ENCODE data around the gene PSMD2.
"Not testable (repeated sequence)": the region's sequence is repeated elsewhere in the genome, so short reads cannot be mapped to it uniquely, and the experiment has no call there.

PSMD2 gene

GRCh38 chr3:184298759-184299487 is at the start of gene PSMD2:
TSS of gene PSMD2 (plus strand) at chr3:184299241. CDS start at chr3:184299267, 26 bp downstream.
- DNase-seq = peak; percentile 98

GRCh38 chr3:184249412-184250166 is 49.5 kb upstream of the PSMD2 start, which contains the start of gene EEF1AKMT4:
TSS of gene EEF1AKMT4 (plus strand) at chr3:184249672. CDS start at chr3:184249695, 23 bp downstream.
- peak; percentile 92 for DNase-seq

DNA sequence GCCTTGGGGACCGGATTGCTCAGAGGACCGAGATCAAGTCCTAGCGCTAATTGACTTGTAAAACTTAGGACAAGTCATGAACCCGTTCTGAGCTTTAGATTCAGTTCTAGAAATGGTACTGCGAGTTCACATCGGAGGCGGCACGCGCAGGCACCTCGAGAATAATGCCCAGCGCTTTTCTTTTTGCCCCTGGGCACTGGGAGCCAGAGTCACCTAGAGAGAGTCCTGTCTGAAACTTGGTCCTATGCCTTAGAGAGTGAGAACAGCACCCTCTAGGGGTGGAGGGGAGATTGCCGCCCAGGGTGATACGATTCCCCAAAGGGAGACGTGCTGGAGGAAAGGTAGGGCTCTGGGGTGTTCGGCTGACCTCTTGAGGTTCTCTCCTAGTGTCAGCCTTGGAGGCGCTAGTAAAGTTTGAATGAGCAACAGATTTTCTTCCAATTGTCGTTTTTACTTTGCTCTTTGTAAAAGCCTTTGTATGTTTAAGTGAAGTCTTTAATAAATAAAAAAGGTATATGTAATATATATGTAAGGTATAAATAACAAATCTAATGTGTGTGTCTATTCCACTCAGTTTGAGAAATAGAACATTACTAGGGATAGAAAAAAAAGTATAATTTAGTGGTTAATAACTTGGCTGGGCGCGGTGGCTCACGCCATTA is 48.7 kb upstream of the PSMD2 start:
- DNase-seq = peak; percentile 75

- no peak for DNase-seq
Measured at GRCh38 chr3:184255291-184256039, 43.6 kb upstream of the PSMD2 start.

- DNase-seq = no peak
Measured at GRCh38 chr3:184257083-184257915, 41.7 kb upstream of the PSMD2 start.

DNA sequence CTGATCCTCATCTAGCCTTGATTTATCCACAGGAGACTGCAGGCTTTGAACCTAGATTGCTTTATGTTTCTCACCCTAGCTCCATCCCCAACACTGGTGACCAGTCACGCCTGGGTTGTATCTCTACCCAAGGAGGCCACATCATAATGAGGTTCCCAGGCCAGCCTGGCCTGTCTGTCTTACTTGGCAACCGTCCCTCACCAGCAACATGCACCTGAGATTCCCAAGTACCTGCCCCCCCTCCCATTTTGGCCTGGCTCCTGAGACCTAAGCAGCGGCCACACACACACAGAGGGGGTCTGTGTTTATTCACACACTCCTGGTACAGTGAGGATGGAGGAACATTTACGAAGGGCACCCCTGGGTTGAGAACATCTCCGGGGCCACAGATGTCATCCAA is 40.1 kb upstream of the PSMD2 start:
- DNase-seq = no peak

DNA sequence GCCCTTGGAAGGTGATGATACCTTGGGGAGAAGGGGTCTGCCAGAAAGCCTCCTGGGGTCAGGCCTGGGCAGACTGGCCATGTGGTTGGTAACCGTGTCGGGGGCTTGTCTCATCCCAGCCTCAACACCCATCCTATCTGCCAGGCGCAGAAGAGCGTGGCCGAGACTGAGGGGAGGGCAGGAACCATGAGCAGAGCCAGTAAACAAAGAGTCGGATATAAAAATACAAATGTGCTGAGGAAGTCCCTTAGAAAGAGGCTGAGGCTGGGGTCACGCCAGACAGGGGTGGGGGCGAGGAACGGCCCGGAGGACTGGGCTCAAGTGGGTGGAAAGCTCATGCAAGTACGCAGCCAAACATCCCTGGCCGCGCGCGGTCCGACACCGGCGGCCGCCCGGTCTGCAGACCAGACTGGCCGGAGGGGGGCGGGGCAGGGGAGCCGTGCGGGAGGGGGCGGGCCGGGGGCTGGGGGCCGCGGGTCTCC is 39.6 kb upstream of the PSMD2 start:
- DNase-seq = no peak

GRCh38 chr3:184259878-184260723 is 38.9 kb upstream of the PSMD2 start:
- no peak for DNase-seq

DNA sequence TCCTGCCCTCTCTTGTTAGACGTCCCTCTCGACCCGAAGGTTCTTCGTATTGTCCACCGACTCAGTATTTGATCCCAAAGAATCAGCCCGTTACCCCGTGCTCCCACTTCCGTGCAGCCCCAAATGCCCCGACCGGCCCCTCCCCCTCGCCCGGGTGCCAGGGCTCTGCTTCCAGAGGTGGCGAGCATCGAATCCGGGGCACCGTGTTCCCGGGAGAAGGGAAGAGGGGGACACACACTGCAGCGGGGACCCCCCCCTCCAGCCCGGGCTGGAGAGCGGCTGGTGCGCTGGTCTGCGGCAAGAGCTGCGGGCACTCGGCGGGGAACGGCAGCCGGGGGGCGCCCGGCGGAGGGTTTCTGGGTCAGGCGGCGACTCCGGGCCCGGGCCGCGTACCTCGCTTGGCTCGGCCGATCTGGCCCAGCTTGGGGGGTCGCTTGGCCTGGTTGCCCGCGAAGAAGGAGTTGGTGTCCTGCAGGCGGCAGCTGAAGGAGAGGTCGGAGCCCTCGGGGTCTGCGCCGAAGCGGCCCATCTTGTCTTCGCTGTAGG is 38.2 kb upstream of the PSMD2 start:
- DNase-seq = no peak

DNA sequence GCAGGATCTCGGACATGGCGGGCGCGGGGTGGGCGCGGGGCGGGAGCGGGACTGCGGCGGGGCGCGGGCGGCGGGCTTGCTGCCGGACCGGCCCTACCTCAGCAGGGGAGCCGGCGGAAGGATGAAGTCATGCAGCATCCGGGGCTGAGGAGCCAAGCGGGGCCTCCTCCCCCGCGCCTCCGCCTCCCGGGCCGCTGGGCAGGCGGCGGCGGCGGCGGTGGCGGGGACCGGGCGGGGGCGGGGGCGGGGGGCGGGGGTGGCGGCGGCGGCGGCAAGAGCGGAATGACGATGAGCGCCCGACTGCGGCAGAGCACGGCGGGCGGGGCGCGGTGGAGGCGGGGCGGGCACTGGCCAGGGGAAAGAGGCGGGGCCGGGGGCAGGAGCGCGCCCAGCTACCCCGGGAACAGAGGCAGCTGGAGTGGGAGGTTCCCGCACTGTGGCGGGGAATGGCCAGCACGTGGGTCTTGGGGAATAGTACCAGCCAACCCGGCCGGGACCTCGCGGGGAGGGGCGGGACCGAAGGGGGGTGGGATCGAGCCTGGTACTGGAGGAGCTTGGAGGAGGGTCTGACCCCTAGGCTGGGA is 37.7 kb upstream of the PSMD2 start, which contains the start of gene CAMK2N2:
TSS of gene CAMK2N2 (minus strand) at position 284 of the 584 bp plus-strand sequence. CDS start at position 16, 268 bp downstream.
- peak; percentile 24 for DNase-seq

- no peak for DNase-seq
Measured at GRCh38 chr3:184261854-184262763, 36.9 kb upstream of the PSMD2 start.

- DNase-seq = no peak
Measured at GRCh38 chr3:184262764-184263179, 36.3 kb upstream of the PSMD2 start.

DNA sequence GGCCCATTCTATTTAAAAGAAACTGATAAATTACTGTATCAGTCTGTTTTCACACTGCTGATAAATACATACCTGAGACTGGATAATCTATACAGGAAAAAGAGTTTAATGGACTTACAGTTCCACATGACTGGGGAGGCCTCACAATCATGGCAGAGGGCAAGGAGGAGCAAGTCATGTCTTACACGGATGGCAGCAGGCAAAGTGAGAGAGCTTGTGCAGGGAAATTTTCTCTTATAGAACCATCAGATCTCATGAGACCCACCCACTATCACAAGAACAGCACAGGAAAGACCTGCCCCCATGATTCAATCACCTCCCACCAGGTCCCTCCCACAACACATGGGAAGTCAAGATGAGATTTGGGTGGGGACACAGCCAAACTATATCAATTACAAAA is 31.8 kb upstream of the PSMD2 start:
- DNase-seq = not testable (repeated sequence)

DNA sequence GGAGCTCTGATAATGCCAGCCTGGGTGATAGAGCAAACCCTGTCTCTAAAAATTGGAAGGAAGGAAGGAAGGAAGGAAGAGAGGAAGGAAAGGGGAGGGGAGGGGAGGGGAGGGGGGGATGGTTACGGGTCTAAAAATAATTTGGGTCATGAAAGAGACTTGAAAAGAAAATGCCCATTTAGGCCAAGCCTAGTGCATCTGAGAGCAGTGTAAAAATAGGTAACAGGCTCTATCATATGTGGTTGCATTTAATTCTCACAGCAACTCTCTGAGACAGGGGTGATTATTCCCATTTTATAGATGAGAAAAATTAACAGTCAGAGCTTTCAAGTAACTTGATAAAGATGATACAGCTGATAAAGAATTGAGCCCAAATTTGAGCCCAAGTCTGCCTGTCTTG is 26.8 kb upstream of the PSMD2 start:
- no peak for DNase-seq

GRCh38 chr3:184275381-184275701 is 23.7 kb upstream of the PSMD2 start:
- DNase-seq = no peak

- DNase-seq = no peak
Measured at GRCh38 chr3:184275961-184276910, 22.8 kb upstream of the PSMD2 start, which contains the start of gene ECE2. TSS of gene ECE2 (plus strand) at chr3:184276022. CDS start at chr3:184276154, 132 bp downstream.

- DNase-seq = no peak
Measured at GRCh38 chr3:184277366-184277765, 21.7 kb upstream of the PSMD2 start.

GRCh38 chr3:184282941-184283340 is 16.1 kb upstream of the PSMD2 start:
- DNase-seq = no peak
